Natural killer cell (primary cell): ENCODE results near the gene PCK2. TPM values are rescaled to one million over a fixed set of nuclear protein-coding genes. Genes with fewer than 3 reads are reported as not detected.

ENCODE experiments used
- ATAC-seq, 3 donors: fragments of 150-1000 bp in 2 of 3; fragments of 200-7000 bp in 1 of 3; cut with Tn5 transposase; 1 replicate in 1 of 3; 2 replicates in 2 of 3; pipeline ENCODE4 v1.10.0; 2021; ENCODE audit warnings: mild to moderate bottlenecking in 2 of 3, moderate library complexity in 2 of 3
- DNase-seq, 2 donors: peaks; one replicate each; pipeline versions ENCODE4 v3.0.0 to v3.0.0-alpha.2; 2013 to 2021; ENCODE audit warnings: mixed read lengths in 1 of 2
- H3K27ac ChIP-seq: one replicate; pipeline ENCODE4 v1.5.1; 2013; ENCODE audit warnings: mild to moderate bottlenecking, low read length
- H3K27me3 ChIP-seq: one replicate; pipeline ENCODE4 v1.6.1; 2013; ENCODE audit warnings: low read length; ENCODE audit not compliant: control insufficient read depth, insufficient read depth
- H3K36me3 ChIP-seq: one replicate; pipeline ENCODE4 v1.6.1; 2013; ENCODE audit warnings: low read length; ENCODE audit not compliant: control insufficient read depth, insufficient read depth
- H3K4me1 ChIP-seq: one replicate; pipeline ENCODE4 v1.6.1; 2013; ENCODE audit warnings: low read length; ENCODE audit not compliant: control insufficient read depth, insufficient read depth
- H3K4me3 ChIP-seq: one replicate; pipeline ENCODE4 v1.5.1; 2013; ENCODE audit warnings: low read length
- H3K9me3 ChIP-seq: one replicate; pipeline ENCODE4 v1.6.1; 2013; ENCODE audit warnings: low read length; ENCODE audit not compliant: control insufficient read depth, insufficient read depth
- H3K27ac Mint-ChIP-seq, 2 donors: one replicate each; pipeline ENCODE4 v1.8.0; 2022; ENCODE audit warnings: mild to moderate bottlenecking in 2 of 2, mixed read lengths in 2 of 2, moderate library complexity in 1 of 2
- H3K27me3 Mint-ChIP-seq, 2 donors: one replicate each; pipeline ENCODE4 v1.8.0; 2022; ENCODE audit warnings: low read depth in 2 of 2, mixed read lengths in 2 of 2
- H3K36me3 Mint-ChIP-seq: one replicate; pipeline ENCODE4 v1.8.0; 2022; ENCODE audit warnings: mixed read lengths
- H3K4me1 Mint-ChIP-seq, 2 donors: one replicate each; pipeline ENCODE4 v1.8.0; 2022; ENCODE audit warnings: mixed read lengths in 2 of 2
- H3K4me3 Mint-ChIP-seq: one replicate; pipeline ENCODE4 v1.8.0; 2022; ENCODE audit warnings: mild to moderate bottlenecking, moderate library complexity, mixed read lengths
- H3K9me3 Mint-ChIP-seq, 2 donors: one replicate each; pipeline ENCODE4 v1.8.0; 2022; ENCODE audit warnings: mixed read lengths in 2 of 2
- WGBS: methylation state at CpG from one replicate; pipeline ENCODE4 v1.1.7; 2013; ENCODE audit warnings: missing lambda C conversion rate; ENCODE audit not compliant: insufficient coverage; 5-methylcytosine and 5-hydroxymethylcytosine counted together
- intact Hi-C: fragments of 100-400 bp; cut with micrococcal nuclease; formaldehyde crosslinking; loops from one replicate; pipeline ENCODE4 v1.14.2; 2022
- total RNA-seq, 4 donors: library from RNA; stranded (reverse); fragments of 120-200 nt in 1 of 4; gene quantifications; one replicate each; pipeline versions ENCODE4 v1.2.3 to v1.2.4, GENCODE V29; 2013 to 2022
- TF ChIP-seq, protein P1 (sequence below): fragments of 200-600 bp; IDR thresholded peaks from one replicate; pipeline ENCODE4 v1.8.0; 2022; ENCODE audit warnings: antibody characterized with exemption

Gene PCK2
- total RNA-seq, 3 donors from 2014 or later (not counting 1 experiment from before 2014, with no cell fraction given): 9.8 to 13.8 (median 12.3) TPM

DNA sequence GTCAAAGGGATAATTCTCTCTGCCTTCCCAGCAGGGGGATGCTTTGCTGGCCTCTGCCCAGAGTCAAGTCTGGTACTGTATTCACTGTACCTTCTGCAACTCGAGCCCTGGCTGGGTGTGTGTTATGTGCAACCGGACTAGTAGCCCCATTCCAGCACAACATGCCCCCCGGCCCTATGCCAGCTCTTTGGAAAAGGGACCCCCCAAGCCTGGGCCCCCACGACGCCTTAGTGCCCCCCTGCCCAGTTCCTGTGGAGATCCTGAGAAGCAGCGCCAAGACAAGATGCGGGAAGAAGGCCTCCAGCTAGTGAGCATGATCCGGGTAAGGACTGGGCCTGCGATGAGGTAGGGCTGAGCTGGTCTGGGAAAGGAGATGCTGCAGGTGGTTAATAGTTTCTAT lies 56.5 kb downstream of the PCK2 start:
- H3K27me3 ChIP-seq: no peaks in the 10 kb centered on the region
- intact Hi-C loops: no loop called here
- Mint-ChIP-seq H3K4me3 (no peak overlapping the region), H3K27ac (no peak overlapping the region), H3K4me1 (peaks cover 38 to 49% of the 10 kb centered on the region in 2 donors), H3K9me3 (no peaks in the 10 kb centered on the region), H3K27me3 (no peaks in the 10 kb centered on the region), H3K36me3 (no peaks in the 10 kb centered on the region)
- H3K4me1 ChIP-seq: peaks cover 20% of the 10 kb centered on the region
- TF ChIP-seq, protein P1, sequence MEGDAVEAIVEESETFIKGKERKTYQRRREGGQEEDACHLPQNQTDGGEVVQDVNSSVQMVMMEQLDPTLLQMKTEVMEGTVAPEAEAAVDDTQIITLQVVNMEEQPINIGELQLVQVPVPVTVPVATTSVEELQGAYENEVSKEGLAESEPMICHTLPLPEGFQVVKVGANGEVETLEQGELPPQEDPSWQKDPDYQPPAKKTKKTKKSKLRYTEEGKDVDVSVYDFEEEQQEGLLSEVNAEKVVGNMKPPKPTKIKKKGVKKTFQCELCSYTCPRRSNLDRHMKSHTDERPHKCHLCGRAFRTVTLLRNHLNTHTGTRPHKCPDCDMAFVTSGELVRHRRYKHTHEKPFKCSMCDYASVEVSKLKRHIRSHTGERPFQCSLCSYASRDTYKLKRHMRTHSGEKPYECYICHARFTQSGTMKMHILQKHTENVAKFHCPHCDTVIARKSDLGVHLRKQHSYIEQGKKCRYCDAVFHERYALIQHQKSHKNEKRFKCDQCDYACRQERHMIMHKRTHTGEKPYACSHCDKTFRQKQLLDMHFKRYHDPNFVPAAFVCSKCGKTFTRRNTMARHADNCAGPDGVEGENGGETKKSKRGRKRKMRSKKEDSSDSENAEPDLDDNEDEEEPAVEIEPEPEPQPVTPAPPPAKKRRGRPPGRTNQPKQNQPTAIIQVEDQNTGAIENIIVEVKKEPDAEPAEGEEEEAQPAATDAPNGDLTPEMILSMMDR: no peak
- ATAC-seq (no peak), DNase-seq (no peak)
- H3K4me3 ChIP-seq: no peak overlapping the region
- no peak overlapping the region for H3K27ac ChIP-seq
- H3K9me3 ChIP-seq: no peaks in the 10 kb centered on the region
- 95% methylated on average over 9 of the region's 9 CpGs for WGBS
- H3K36me3 ChIP-seq: peaks cover 50% of the 10 kb centered on the region

DNA sequence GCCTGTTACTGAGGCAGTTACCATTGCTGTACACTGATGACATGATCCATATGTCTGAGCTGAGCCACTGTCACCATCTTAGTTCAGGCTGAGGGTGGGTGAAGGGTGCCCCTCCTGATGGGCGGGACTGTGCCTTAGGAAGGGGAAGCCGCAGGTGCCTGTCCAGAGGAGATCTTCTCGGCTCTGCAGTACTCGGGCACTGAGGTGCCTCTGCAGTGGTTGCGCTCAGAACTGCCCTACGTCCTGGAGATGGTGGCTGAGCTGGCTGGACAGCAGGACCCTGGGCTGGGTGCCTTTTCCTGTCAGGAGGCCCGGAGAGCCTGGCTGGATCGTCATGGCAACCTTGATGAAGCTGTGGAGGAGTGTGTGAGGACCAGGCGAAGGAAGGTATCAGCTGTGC lies 56.9 kb downstream of the PCK2 start:
- intact Hi-C loops: no loop called here
- no peaks in the 10 kb centered on the region for H3K9me3 Mint-ChIP-seq
- peaks cover 16% of the 10 kb centered on the region for H3K4me1 ChIP-seq
- no peak overlapping the region for H3K27ac Mint-ChIP-seq
- no peak overlapping the region for H3K4me3 ChIP-seq
- TF ChIP-seq, protein P1: no peak
- ATAC-seq (no peak), DNase-seq (no peak)
- H3K36me3 ChIP-seq: peaks cover 54% of the 10 kb centered on the region
- H3K4me3 Mint-ChIP-seq: no peak overlapping the region
- peaks cover 34 to 49% of the 10 kb centered on the region in 2 donors for H3K4me1 Mint-ChIP-seq
- H3K9me3 ChIP-seq: no peaks in the 10 kb centered on the region
- no peaks in the 10 kb centered on the region for H3K27me3 ChIP-seq
- H3K27me3 Mint-ChIP-seq: no peaks in the 10 kb centered on the region
- no peaks in the 10 kb centered on the region for H3K36me3 Mint-ChIP-seq
- no peak overlapping the region for H3K27ac ChIP-seq
- 97% methylated on average over 9 of the region's 9 CpGs for WGBS

DNA sequence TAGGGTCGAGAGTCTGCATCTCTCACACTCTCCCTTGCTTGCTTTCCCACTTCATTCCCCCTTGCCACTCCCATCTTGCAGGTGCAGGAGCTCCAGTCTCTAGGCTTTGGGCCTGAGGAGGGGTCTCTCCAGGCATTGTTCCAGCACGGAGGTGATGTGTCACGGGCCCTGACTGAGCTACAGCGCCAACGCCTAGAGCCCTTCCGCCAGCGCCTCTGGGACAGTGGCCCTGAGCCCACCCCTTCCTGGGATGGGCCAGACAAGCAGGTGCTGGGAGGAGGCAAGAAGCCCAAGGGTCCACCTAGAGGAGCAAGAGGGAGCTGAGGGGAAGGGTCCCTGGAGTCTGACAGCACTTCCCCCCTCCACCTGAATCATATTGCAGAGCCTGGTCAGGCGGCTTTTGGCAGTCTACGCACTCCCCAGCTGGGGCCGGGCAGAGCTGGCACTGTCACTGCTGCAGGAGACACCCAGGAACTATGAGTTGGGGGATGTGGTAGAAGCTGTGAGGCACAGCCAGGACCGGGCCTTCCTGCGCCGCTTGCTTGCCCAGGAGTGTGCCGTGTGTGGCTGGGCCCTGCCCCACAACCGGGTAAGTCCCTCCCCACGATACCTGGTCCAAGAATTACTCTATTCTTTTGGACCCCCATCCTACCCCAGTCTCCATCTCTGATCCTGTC lies 57.4 kb downstream of the PCK2 start:
- Histone ChIP-seq H3K9me3 (no peaks in the 10 kb centered on the region), H3K27me3 (no peaks in the 10 kb centered on the region), H3K4me1 (peaks cover 12% of the 10 kb centered on the region), H3K27ac (no peak overlapping the region), H3K4me3 (no peak overlapping the region), H3K36me3 (peaks cover 58% of the 10 kb centered on the region)
- Mint-ChIP-seq H3K27ac (no peak overlapping the region), H3K9me3 (no peaks in the 10 kb centered on the region), H3K36me3 (no peaks in the 10 kb centered on the region), H3K4me1 (peaks cover 33 to 43% of the 10 kb centered on the region in 2 donors), H3K4me3 (no peak overlapping the region), H3K27me3 (no peaks in the 10 kb centered on the region)
- TF ChIP-seq, protein P1: no peak
- no peak for ATAC-seq
- 98% methylated on average over 16 of the region's 16 CpGs for WGBS
- no peak for DNase-seq
- intact Hi-C loops: no loop called here

Other genes starting within 250 kb of the PCK2 start
- 10 to 100 TPM in 1 of 3 donors, 1 to 10 TPM in 2; 7.5 to 10.1 (median 9.9) TPM for gene DHRS4, start 140.5 kb upstream of the PCK2 start, total RNA-seq
- 10 to 100 TPM in 1 of 3 donors, 1 to 10 TPM in 2; 8.6 to 12.4 (median 9.7) TPM for gene DHRS4L2, start 105.4 kb upstream of the PCK2 start, total RNA-seq
- 10 to 100 TPM; 17.8 to 28.6 (median 18.6) TPM for gene CARMIL3, start 42.3 kb upstream of the PCK2 start, total RNA-seq
- gene CPNE6, start 22.7 kb upstream of the PCK2 start, total RNA-seq: not detected
- 10 to 100 TPM; 77.5 to 99.3 (median 96.3) TPM for gene DCAF11, start 20.5 kb downstream of the PCK2 start, total RNA-seq
- gene NRL, start 20.6 kb downstream of the PCK2 start, total RNA-seq: 1 to 10 TPM in 2 of 3 donors, under 1 TPM in 1; 0.78 to 3.3 (median 2.8) TPM
- gene FITM1, start 36.3 kb downstream of the PCK2 start, total RNA-seq: 1 to 10 TPM in 2 of 3 donors, under 1 TPM in 1; 0.80 to 2.8 (median 2.3) TPM
- gene PSME1, start 41.9 kb downstream of the PCK2 start, total RNA-seq: 100 to 1,000 TPM; 315 to 345 (median 318) TPM
- 10 to 100 TPM in 2 of 3 donors, 1 to 10 TPM in 1; 9.3 to 12.3 (median 12.0) TPM for gene EMC9, start 47.3 kb downstream of the PCK2 start, total RNA-seq
- 100 to 1,000 TPM; 193 to 237 (median 234) TPM for gene PSME2, start 52.3 kb downstream of the PCK2 start, total RNA-seq
- gene RNF31, start 53.2 kb downstream of the PCK2 start, total RNA-seq: 100 to 1,000 TPM in 2 of 3 donors, 10 to 100 TPM in 1; 96.9 to 134 (median 125) TPM
- 100 to 1,000 TPM; 178 to 348 (median 319) TPM for gene IRF9, start 67.0 kb downstream of the PCK2 start, total RNA-seq
- gene REC8, start 77.8 kb downstream of the PCK2 start, total RNA-seq: 100 to 1,000 TPM in 2 of 3 donors, 10 to 100 TPM in 1; 77.7 to 138 (median 103) TPM
- 10 to 100 TPM; 46.2 to 61.5 (median 51.9) TPM for gene IPO4, start 94.5 kb downstream of the PCK2 start, total RNA-seq
- gene TM9SF1, start 101.1 kb downstream of the PCK2 start, total RNA-seq: 10 to 100 TPM; 15.2 to 32.1 (median 28.7) TPM
- 1 to 10 TPM; 1.3 to 2.9 (median 1.5) TPM for gene TSSK4, start 111.4 kb downstream of the PCK2 start, total RNA-seq
- gene CHMP4A, start 119.2 kb downstream of the PCK2 start, total RNA-seq: 100 to 1,000 TPM; 105 to 118 (median 115) TPM
- gene MDP1, start 121.8 kb downstream of the PCK2 start, total RNA-seq: 1 to 10 TPM; 4.0 to 6.1 (median 5.5) TPM
- gene NEDD8, start 138.1 kb downstream of the PCK2 start, total RNA-seq: 100 to 1,000 TPM in 1 of 3 donors, 10 to 100 TPM in 2; 93.6 to 109 (median 95.9) TPM
- 10 to 100 TPM; 46.5 to 63.3 (median 53.3) TPM for gene GMPR2, start 138.6 kb downstream of the PCK2 start, total RNA-seq
- 100 to 1,000 TPM; 158 to 269 (median 176) TPM for gene TINF2, start 148.3 kb downstream of the PCK2 start, total RNA-seq
- 1 to 10 TPM; 1.7 to 4.9 (median 4.7) TPM for gene TGM1, start 168.9 kb downstream of the PCK2 start, total RNA-seq
- 10 to 100 TPM; 72.9 to 95.1 (median 88.5) TPM for gene RABGGTA, start 177.3 kb downstream of the PCK2 start, total RNA-seq
- 10 to 100 TPM; 39.8 to 59.0 (median 43.3) TPM for gene DHRS1, start 205.5 kb downstream of the PCK2 start, total RNA-seq
- 10 to 100 TPM; 34.9 to 47.8 (median 39.2) TPM for gene NOP9, start 205.5 kb downstream of the PCK2 start, total RNA-seq
- gene CIDEB, start 213.7 kb downstream of the PCK2 start, total RNA-seq: 10 to 100 TPM; 40.0 to 59.6 (median 46.6) TPM
- 10 to 100 TPM; 27.6 to 40.5 (median 37.4) TPM for gene LTB4R2, start 215.8 kb downstream of the PCK2 start, total RNA-seq
- 10 to 100 TPM; 33.5 to 55.7 (median 49.7) TPM for gene LTB4R, start 217.2 kb downstream of the PCK2 start, total RNA-seq
- gene ADCY4, start 240.8 kb downstream of the PCK2 start, total RNA-seq: 10 to 100 TPM in 2 of 3 donors, 1 to 10 TPM in 1; 9.8 to 17.6 (median 11.3) TPM
- 10 to 100 TPM; 36.1 to 58.2 (median 45.5) TPM for gene RIPK3, start 245.7 kb downstream of the PCK2 start, total RNA-seq